ENCODE results near the gene SAP130.

The SAP130 gene

DNA sequence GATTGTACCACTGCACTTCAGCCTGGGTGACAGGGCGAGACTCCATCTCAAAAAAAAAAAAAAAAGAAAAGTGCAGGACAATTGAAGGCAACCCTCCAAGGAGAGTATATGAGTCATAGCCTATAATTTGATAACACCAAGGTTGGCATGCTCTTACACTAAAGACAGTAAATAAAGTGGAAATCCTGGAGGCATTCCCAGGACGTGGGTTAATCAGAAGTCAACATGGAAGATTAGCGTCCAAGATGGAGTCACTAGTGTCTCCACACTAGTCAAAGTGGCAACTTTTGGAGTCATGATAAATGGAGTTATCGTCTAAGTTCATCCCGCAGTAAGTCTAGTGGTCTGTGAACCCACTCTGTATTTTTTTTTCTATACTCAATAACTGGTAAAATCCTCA lies 41.9 kb upstream of the SAP130 start:
- H4K20me1 ChIP-seq (ENCODE audit: insufficient read depth, low read length) = no peaks in the 10 kb centered on the region
- no peak overlapping the region for H3K9ac ChIP-seq (ENCODE audit: low read depth, low read length)
- DNase-seq (no peak), ATAC-seq (ENCODE audit: insufficient read depth, low read depth) (no peak)
- H3K4me1 ChIP-seq (ENCODE audit: insufficient read depth, low read length) = no peaks in the 10 kb centered on the region
- H2AFZ ChIP-seq (ENCODE audit: low read depth, low read length) = no peak overlapping the region
- H3K4me3 ChIP-seq (ENCODE audit: low read depth in 1 of 2, low read length in 2 of 2) = no peak overlapping the region
- no peaks in the 10 kb centered on the region for H3K36me3 ChIP-seq (ENCODE audit: insufficient read depth, low read length)
- no peaks in the 10 kb centered on the region for H3K27me3 ChIP-seq (ENCODE audit: insufficient read depth, low read length, poor library complexity)
- no peak for TF ChIP-seq EZH2 (IDR thresholded peaks at IDR 0.05; ENCODE audit: borderline replicate concordance, low read depth, low read length, severe bottlenecking)
- TF ChIP-seq, protein P1, sequence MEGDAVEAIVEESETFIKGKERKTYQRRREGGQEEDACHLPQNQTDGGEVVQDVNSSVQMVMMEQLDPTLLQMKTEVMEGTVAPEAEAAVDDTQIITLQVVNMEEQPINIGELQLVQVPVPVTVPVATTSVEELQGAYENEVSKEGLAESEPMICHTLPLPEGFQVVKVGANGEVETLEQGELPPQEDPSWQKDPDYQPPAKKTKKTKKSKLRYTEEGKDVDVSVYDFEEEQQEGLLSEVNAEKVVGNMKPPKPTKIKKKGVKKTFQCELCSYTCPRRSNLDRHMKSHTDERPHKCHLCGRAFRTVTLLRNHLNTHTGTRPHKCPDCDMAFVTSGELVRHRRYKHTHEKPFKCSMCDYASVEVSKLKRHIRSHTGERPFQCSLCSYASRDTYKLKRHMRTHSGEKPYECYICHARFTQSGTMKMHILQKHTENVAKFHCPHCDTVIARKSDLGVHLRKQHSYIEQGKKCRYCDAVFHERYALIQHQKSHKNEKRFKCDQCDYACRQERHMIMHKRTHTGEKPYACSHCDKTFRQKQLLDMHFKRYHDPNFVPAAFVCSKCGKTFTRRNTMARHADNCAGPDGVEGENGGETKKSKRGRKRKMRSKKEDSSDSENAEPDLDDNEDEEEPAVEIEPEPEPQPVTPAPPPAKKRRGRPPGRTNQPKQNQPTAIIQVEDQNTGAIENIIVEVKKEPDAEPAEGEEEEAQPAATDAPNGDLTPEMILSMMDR (IDR thresholded peaks at IDR 0.05; ENCODE audit: borderline replicate concordance, extremely low read depth, low read length, poor library complexity, severe bottlenecking) = no peak
- no peaks in the 10 kb centered on the region for H3K9me3 ChIP-seq (ENCODE audit: insufficient read depth, low read length, severe bottlenecking)
- H3K4me2 ChIP-seq (ENCODE audit: insufficient read depth, low read length) = no peak overlapping the region
- H3K79me2 ChIP-seq (ENCODE audit: insufficient read depth, low read length) = no peaks in the 10 kb centered on the region
- no peak overlapping the region for H3K27ac ChIP-seq (ENCODE audit: low read length)

DNA sequence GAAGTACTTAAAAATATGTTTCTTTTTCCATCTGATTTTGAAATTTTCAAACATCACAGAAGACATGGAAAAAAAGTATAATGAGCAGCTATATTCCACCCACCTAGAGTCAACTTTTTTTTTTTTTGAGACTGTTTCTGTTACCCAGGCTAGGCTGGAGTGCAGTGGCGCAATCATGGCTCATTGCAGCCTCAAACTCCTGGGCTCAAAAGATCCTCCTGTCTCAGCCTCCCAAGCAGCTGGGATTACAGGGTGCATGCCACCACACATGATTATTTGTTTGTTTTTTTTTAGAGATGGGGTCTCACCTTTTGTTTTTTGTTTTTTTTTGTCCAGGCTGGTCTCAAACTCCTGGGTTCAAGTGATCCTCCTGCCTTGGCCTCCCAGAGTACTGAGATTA lies 36.5 kb upstream of the SAP130 start:
- Histone ChIP-seq H3K4me1 (ENCODE audit: insufficient read depth, low read length) (no peaks in the 10 kb centered on the region), H3K4me2 (ENCODE audit: insufficient read depth, low read length) (no peak overlapping the region), H3K4me3 (ENCODE audit: low read depth in 1 of 2, low read length in 2 of 2) (no peak overlapping the region), H3K27me3 (ENCODE audit: insufficient read depth, low read length, poor library complexity) (no peaks in the 10 kb centered on the region), H4K20me1 (ENCODE audit: insufficient read depth, low read length) (no peaks in the 10 kb centered on the region), H3K36me3 (ENCODE audit: insufficient read depth, low read length) (no peaks in the 10 kb centered on the region), H2AFZ (ENCODE audit: low read depth, low read length) (no peak overlapping the region), H3K9ac (ENCODE audit: low read depth, low read length) (no peak overlapping the region), H3K27ac (ENCODE audit: low read length) (no peak overlapping the region), H3K9me3 (ENCODE audit: insufficient read depth, low read length, severe bottlenecking) (no peaks in the 10 kb centered on the region), H3K79me2 (ENCODE audit: insufficient read depth, low read length) (no peaks in the 10 kb centered on the region)
- no peak for TF ChIP-seq EZH2 (IDR thresholded peaks at IDR 0.05; ENCODE audit: borderline replicate concordance, low read depth, low read length, severe bottlenecking)
- TF ChIP-seq, protein P1 (IDR thresholded peaks at IDR 0.05; ENCODE audit: borderline replicate concordance, extremely low read depth, low read length, poor library complexity, severe bottlenecking) = no peak
- DNase-seq (no peak), ATAC-seq (ENCODE audit: insufficient read depth, low read depth) (no peak)

DNA sequence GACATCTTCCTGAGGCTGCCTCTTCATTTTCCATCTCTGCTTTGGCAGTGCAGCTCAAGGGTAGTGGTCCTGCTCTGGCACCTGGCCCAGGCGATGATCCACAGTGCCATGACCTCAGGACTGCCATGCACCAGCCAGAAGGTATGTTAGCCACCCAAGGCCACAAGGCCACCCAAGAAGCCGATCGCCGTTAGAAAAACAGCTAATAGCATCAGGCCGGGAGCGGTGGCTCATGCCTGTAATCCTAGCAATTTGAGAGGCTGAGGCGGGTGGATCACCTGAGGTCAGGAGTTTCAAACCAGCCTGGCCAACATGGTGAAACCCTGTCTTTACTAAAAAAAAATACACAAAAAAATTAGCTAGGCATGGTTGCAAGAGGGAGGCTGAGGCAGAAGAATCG lies 34.7 kb upstream of the SAP130 start:
- no peak overlapping the region for H3K27ac ChIP-seq (ENCODE audit: low read length)
- no peaks in the 10 kb centered on the region for H3K79me2 ChIP-seq (ENCODE audit: insufficient read depth, low read length)
- H3K4me3 ChIP-seq (ENCODE audit: low read depth in 1 of 2, low read length in 2 of 2) = no peak overlapping the region
- H2AFZ ChIP-seq (ENCODE audit: low read depth, low read length) = no peak overlapping the region
- ATAC-seq (ENCODE audit: insufficient read depth, low read depth) = no peak
- H3K27me3 ChIP-seq (ENCODE audit: insufficient read depth, low read length, poor library complexity) = no peaks in the 10 kb centered on the region
- DNase-seq = no peak
- H3K4me1 ChIP-seq (ENCODE audit: insufficient read depth, low read length) = no peaks in the 10 kb centered on the region
- TF ChIP-seq, protein P1 (IDR thresholded peaks at IDR 0.05; ENCODE audit: borderline replicate concordance, extremely low read depth, low read length, poor library complexity, severe bottlenecking) = no peak
- TF ChIP-seq EZH2 (IDR thresholded peaks at IDR 0.05; ENCODE audit: borderline replicate concordance, low read depth, low read length, severe bottlenecking) = no peak
- H3K4me2 ChIP-seq (ENCODE audit: insufficient read depth, low read length) = no peak overlapping the region
- no peak overlapping the region for H3K9ac ChIP-seq (ENCODE audit: low read depth, low read length)
- H3K9me3 ChIP-seq (ENCODE audit: insufficient read depth, low read length, severe bottlenecking) = no peaks in the 10 kb centered on the region
- no peaks in the 10 kb centered on the region for H3K36me3 ChIP-seq (ENCODE audit: insufficient read depth, low read length)
- H4K20me1 ChIP-seq (ENCODE audit: insufficient read depth, low read length) = no peaks in the 10 kb centered on the region

DNA sequence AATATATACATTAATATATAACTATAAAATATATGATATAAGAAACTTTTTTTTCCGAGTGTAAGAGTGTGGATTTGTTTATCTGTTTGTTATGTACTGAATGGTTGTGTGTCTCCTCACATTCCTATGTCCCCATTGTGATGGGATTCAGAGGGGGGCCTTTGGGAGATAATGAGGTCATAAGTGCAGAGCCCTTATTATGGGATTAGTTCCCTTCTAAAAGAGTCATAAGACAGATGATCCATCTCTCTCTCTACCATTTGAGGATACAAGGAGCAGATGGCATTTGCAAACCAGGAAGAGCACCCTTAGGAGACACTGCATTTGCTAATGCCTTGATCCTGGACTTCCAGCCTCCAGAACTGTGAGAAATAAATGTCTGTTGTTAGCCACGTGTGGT lies 30.3 kb upstream of the SAP130 start:
- H2AFZ ChIP-seq (ENCODE audit: low read depth, low read length) = no peak overlapping the region
- H3K79me2 ChIP-seq (ENCODE audit: insufficient read depth, low read length) = no peaks in the 10 kb centered on the region
- H3K27ac ChIP-seq (ENCODE audit: low read length) = no peak overlapping the region
- no peak overlapping the region for H3K9ac ChIP-seq (ENCODE audit: low read depth, low read length)
- no peak overlapping the region for H3K4me2 ChIP-seq (ENCODE audit: insufficient read depth, low read length)
- no peak overlapping the region for H3K4me3 ChIP-seq (ENCODE audit: low read depth in 1 of 2, low read length in 2 of 2)
- no peaks in the 10 kb centered on the region for H3K27me3 ChIP-seq (ENCODE audit: insufficient read depth, low read length, poor library complexity)
- no peaks in the 10 kb centered on the region for H3K4me1 ChIP-seq (ENCODE audit: insufficient read depth, low read length)
- no peak for TF ChIP-seq EZH2 (IDR thresholded peaks at IDR 0.05; ENCODE audit: borderline replicate concordance, low read depth, low read length, severe bottlenecking)
- TF ChIP-seq, protein P1 (IDR thresholded peaks at IDR 0.05; ENCODE audit: borderline replicate concordance, extremely low read depth, low read length, poor library complexity, severe bottlenecking) = no peak
- ATAC-seq (ENCODE audit: insufficient read depth, low read depth) (no peak), DNase-seq (no peak)
- H3K36me3 ChIP-seq (ENCODE audit: insufficient read depth, low read length) = no peaks in the 10 kb centered on the region
- H4K20me1 ChIP-seq (ENCODE audit: insufficient read depth, low read length) = no peaks in the 10 kb centered on the region
- no peaks in the 10 kb centered on the region for H3K9me3 ChIP-seq (ENCODE audit: insufficient read depth, low read length, severe bottlenecking)

Data from DND-41 (cell line).